HepG2 (cell line): ENCODE results near the gene ARHGAP35. TPM values are rescaled to one million over a fixed set of nuclear protein-coding genes. Genes with fewer than 3 reads are reported as not detected.
A peak's percentile ranks its signal among the peaks of the same experiment; 100 is the strongest.

Source experiments
- ATAD3A ChIP-seq: sonication (generic); formaldehyde crosslinking; IDR thresholded peaks from 2 replicates; pipeline ENCODE4 v1.4.0; 2020; ENCODE audit warnings: missing genetic modification reagents
- ATF4 ChIP-seq, 2 experiments: fragments of 450-650 bp in 1 of 2; sonication (generic) in 1 of 2; formaldehyde crosslinking; IDR thresholded peaks; 2 replicates each; pipeline versions ENCODE4 v1.5.0 to v1.8.0; 2020 to 2022; ENCODE audit warnings: mild to moderate bottlenecking in 1 of 2, missing genetic modification reagents in 1 of 2
- ELF3 ChIP-seq: IDR thresholded peaks from 2 replicates; pipeline ENCODE4 v1.6.1; 2016; ENCODE audit warnings: missing genetic modification reagents, missing compliant biosample characterization
- HOMEZ ChIP-seq: IDR thresholded peaks from 2 replicates; pipeline ENCODE4 v1.6.1; 2016; ENCODE audit warnings: low read depth
- KDM2A ChIP-seq: sonication (generic); formaldehyde crosslinking; IDR thresholded peaks from 2 replicates; pipeline ENCODE4 v1.4.0; 2020; ENCODE audit warnings: low read depth, missing genetic modification reagents, borderline replicate concordance
- KLF16 ChIP-seq, 2 experiments: sonication (generic) in 1 of 2; formaldehyde crosslinking in 1 of 2; IDR thresholded peaks; 2 replicates each; pipeline versions ENCODE4 v1.6.1 to v1.8.0; 2016 to 2023; ENCODE audit warnings: missing genetic modification reagents in 2 of 2, missing compliant biosample characterization in 1 of 2
- NFIB ChIP-seq: sonication (generic); formaldehyde crosslinking; IDR thresholded peaks from 2 replicates; pipeline ENCODE4 v1.9.0; 2021; ENCODE audit warnings: missing genetic modification reagents, mild to moderate bottlenecking, borderline replicate concordance
- NR2F6 ChIP-seq, 2 experiments: IDR thresholded peaks; 2 replicates each; pipeline ENCODE4 v1.6.1; 2016; ENCODE audit warnings: antibody characterized with exemption in 1 of 2, mild to moderate bottlenecking in 1 of 2
- PATZ1 ChIP-seq: sonication (generic); formaldehyde crosslinking; IDR thresholded peaks from 2 replicates; pipeline ENCODE4 v1.4.0; 2020; ENCODE audit warnings: missing genetic modification reagents
- POLR2A ChIP-seq, 2 experiments: IDR thresholded peaks; 2 replicates each; pipeline ENCODE4 v1.6.1; 2011; ENCODE audit warnings: low read depth in 2 of 2, low read length in 2 of 2, mild to moderate bottlenecking in 1 of 2, moderate library complexity in 1 of 2; ENCODE audit not compliant: insufficient read depth in 1 of 2
- SCMH1 ChIP-seq: sonication (generic); formaldehyde crosslinking; IDR thresholded peaks from 2 replicates; pipeline ENCODE4 v1.9.0; 2021; ENCODE audit warnings: missing genetic modification reagents, mild to moderate bottlenecking, borderline replicate concordance
- SRY ChIP-seq: sonication (generic); formaldehyde crosslinking; IDR thresholded peaks from 2 replicates; pipeline ENCODE4 v1.8.0; 2022; ENCODE audit warnings: mild to moderate bottlenecking, missing genetic modification reagents
- YEATS4 ChIP-seq: sonication (generic); formaldehyde crosslinking; IDR thresholded peaks from 2 replicates; pipeline ENCODE4 v1.4.0; 2020; ENCODE audit warnings: missing genetic modification reagents, borderline replicate concordance
- ZBTB46 ChIP-seq: sonication (generic); formaldehyde crosslinking; IDR thresholded peaks from 2 replicates; pipeline ENCODE4 v1.4.0; 2020; ENCODE audit warnings: mild to moderate bottlenecking, missing genetic modification reagents, borderline replicate concordance
- ZNF225 ChIP-seq: sonication (generic); formaldehyde crosslinking; IDR thresholded peaks from 2 replicates; pipeline ENCODE4 v1.4.0; 2020; ENCODE audit warnings: mild to moderate bottlenecking, missing genetic modification reagents
- ZNF274 ChIP-seq: sonication (generic); formaldehyde crosslinking; IDR thresholded peaks from 2 replicates; pipeline ENCODE4 v1.5.1; 2020; ENCODE audit warnings: mild to moderate bottlenecking, missing genetic modification reagents
- ZNF275 ChIP-seq: sonication (generic); formaldehyde crosslinking; IDR thresholded peaks from 2 replicates; pipeline ENCODE4 v1.8.0; 2022; ENCODE audit warnings: missing genetic modification reagents, mild to moderate bottlenecking, inconsistent platforms, borderline replicate concordance
- ZNF788 ChIP-seq: sonication (generic); formaldehyde crosslinking; IDR thresholded peaks from 2 replicates; pipeline ENCODE4 v1.5.0; 2020; ENCODE audit warnings: mild to moderate bottlenecking, missing genetic modification reagents, borderline replicate concordance
- ZSCAN25 ChIP-seq: sonication (generic); formaldehyde crosslinking; IDR thresholded peaks from 2 replicates; pipeline ENCODE4 v1.8.0; 2022; ENCODE audit warnings: mild to moderate bottlenecking, missing genetic modification reagents
- polyA plus RNA-seq, 8 experiments: library from polyadenylated mRNA; depleted of rRNA in 3 of 8; stranded (reverse) in 7 of 8; unstranded in 1 of 8; fragments of >200 nt; fragmentation: Illumina TruSeq in 4 of 8; extraction: Trizol in 4 of 8; gene quantifications; 2 replicates each; pipeline versions ENCODE4 v1.2.1 to v1.2.3, GENCODE V29; 2011 to 2016; ENCODE audit warnings: low read depth in 4 of 8, missing spikeins in 1 of 8, mixed read lengths in 1 of 8; ENCODE audit not compliant: insufficient read depth in 1 of 8
- total RNA-seq, 5 experiments: library from RNA; depleted of rRNA; stranded (reverse); fragments of >200 nt; fragmentation: Illumina TruSeq; extraction: Trizol; gene quantifications; 2 replicates each; pipeline ENCODE4 v1.2.3, GENCODE V29; 2016; ENCODE audit warnings: low read depth in 1 of 5

The ARHGAP35 gene
- total and polyA plus RNA-seq, 2 of the 13 experiments (the other 11 are each of a cell fraction or from before 2014, with no cell fraction given) = 30.1 to 30.2 TPM

- TF ChIP-seq ZNF275 (CRISPR knock-in tag) (peak; percentile 56; the same call in 1 of the 2 replicates), ZBTB46 (CRISPR knock-in tag) (no peak), ZNF274 (CRISPR knock-in tag) (peak; percentile 32; the same call in 1 of the 2 replicates), KDM2A (peak; percentile 33; the same call in 1 of the 2 replicates), SCMH1 (CRISPR knock-in tag) (no peak), KLF16 (CRISPR knock-in tag; IDR thresholded peaks at IDR 0.05) (0 out of 4 replicates have a peak, but pooled peaks of 1 of the 2 experiments have one; percentile 23), ZSCAN25 (0 out of 2 replicates have a peak, but pooled peaks have one; percentile 61), YEATS4 (CRISPR knock-in tag) (peak; percentile 74), POLR2A (IDR thresholded peaks at IDR 0.05; ENCODE audit: insufficient read depth in 1 of 2, low read depth in 2 of 2, low read length in 2 of 2) (peak; percentile 38 to 76; a peak in 1 of 4 replicates), NR2F6 (IDR thresholded peaks at IDR 0.05) (peak; percentile 30; the same call in 1 of the 2 replicates), NR2F6 (CRISPR knock-in tag; IDR thresholded peaks at IDR 0.05) (0 out of 2 replicates have a peak, but pooled peaks have one; percentile 11), ATAD3A (CRISPR knock-in tag) (no peak), ZNF225 (no peak), HOMEZ (CRISPR knock-in tag) (0 out of 2 replicates have a peak, but pooled peaks have one; percentile 39), ELF3 (peak; percentile 73), ATF4 (CRISPR knock-in tag; IDR thresholded peaks at IDR 0.05) (no peak), PATZ1 (peak; percentile 26; the same call in 1 of the 2 replicates), NFIB (CRISPR knock-in tag) (no peak), SRY (CRISPR knock-in tag) (peak; percentile 64; the same call in 1 of the 2 replicates), ZNF788 (CRISPR knock-in tag) (0 out of 2 replicates have a peak, but pooled peaks have one; percentile 51)
Observed at GRCh38 chr19:46821512-46822409, 39.0 kb upstream of the ARHGAP35 start (continued).
